COR-L47 (cell line): ENCODE measurements around the gene TBC1D10A.

ENCODE experiments used
- DNase-seq: peaks from one replicate; lab custom pipeline; 2025; lab: John Stamatoyannopoulos, UW

TBC1D10A gene

GRCh38 chr22:30326706-30327362, at the start of gene TBC1D10A:
TBC1D10A (minus strand) TSS chr22:30326941; CDS start chr22:30326881, 60 bp downstream.
- peak; percentile 93 for DNase-seq

- DNase-seq: no peak
Measured at GRCh38 chr22:30375312-30375849, 48.6 kb upstream of the TBC1D10A start.

- no peak for DNase-seq
Measured at GRCh38 chr22:30373331-30374325, 46.9 kb upstream of the TBC1D10A start.

- DNase-seq: no peak
Measured at GRCh38 chr22:30372915-30373314, 46.2 kb upstream of the TBC1D10A start.

GRCh38 chr22:30371981-30372380, 45.2 kb upstream of the TBC1D10A start:
- DNase-seq: no peak

- no peak for DNase-seq
Measured at GRCh38 chr22:30371321-30371720, 44.6 kb upstream of the TBC1D10A start.

GRCh38 chr22:30370641-30371230, 44.0 kb upstream of the TBC1D10A start:
- DNase-seq: no peak

GRCh38 chr22:30368420-30368819, 41.7 kb upstream of the TBC1D10A start:
- no peak for DNase-seq

- no peak for DNase-seq
Measured at GRCh38 chr22:30365891-30366290, 39.1 kb upstream of the TBC1D10A start.

GRCh38 chr22:30362651-30363281, 36.0 kb upstream of the TBC1D10A start:
- DNase-seq: peak; percentile 27

GRCh38 chr22:30361916-30362650, 35.3 kb upstream of the TBC1D10A start:
- no peak for DNase-seq

- no peak for DNase-seq
Measured at GRCh38 chr22:30358541-30358940, 31.8 kb upstream of the TBC1D10A start.

GRCh38 chr22:30357650-30358215, 31.0 kb upstream of the TBC1D10A start:
- DNase-seq: no peak

- DNase-seq: no peak
Measured at GRCh38 chr22:30357236-30357570, 30.5 kb upstream of the TBC1D10A start.

GRCh38 chr22:30356449-30357235, 29.9 kb upstream of the TBC1D10A start, which contains the start of the genes CCDC157 and SF3A1:
CCDC157 (plus strand) TSS chr22:30357007; CDS start chr22:30366001, 8,994 bp downstream.
SF3A1 (minus strand) TSS chr22:30356894; CDS start chr22:30356792, 102 bp downstream.
- peak; percentile 81 for DNase-seq

GRCh38 chr22:30354644-30355043, 27.9 kb upstream of the TBC1D10A start:
- no peak for DNase-seq

- no peak for DNase-seq
Measured at GRCh38 chr22:30351226-30351625, 24.5 kb upstream of the TBC1D10A start.

GRCh38 chr22:30348809-30349208, 22.1 kb upstream of the TBC1D10A start:
- no peak for DNase-seq

GRCh38 chr22:30348404-30348803, 21.7 kb upstream of the TBC1D10A start:
- DNase-seq: no peak
